Stimulated activated CD4-positive, alpha-beta T cell treated with anti-CD3 and anti-CD28 coated beads, Interleukin-12 subunit alpha, Interleukin-12 subunit beta, amount 100 ng/mL, for 4 hours (primary cell): ENCODE measurements around the gene JUN.
A peak's percentile ranks its signal among the peaks of the same experiment; 100 is the strongest.

ENCODE experiments used
- DNase-seq: peaks from one replicate; pipeline ENCODE4 v3.0.0-alpha.2; 2020

The JUN gene

DNA sequence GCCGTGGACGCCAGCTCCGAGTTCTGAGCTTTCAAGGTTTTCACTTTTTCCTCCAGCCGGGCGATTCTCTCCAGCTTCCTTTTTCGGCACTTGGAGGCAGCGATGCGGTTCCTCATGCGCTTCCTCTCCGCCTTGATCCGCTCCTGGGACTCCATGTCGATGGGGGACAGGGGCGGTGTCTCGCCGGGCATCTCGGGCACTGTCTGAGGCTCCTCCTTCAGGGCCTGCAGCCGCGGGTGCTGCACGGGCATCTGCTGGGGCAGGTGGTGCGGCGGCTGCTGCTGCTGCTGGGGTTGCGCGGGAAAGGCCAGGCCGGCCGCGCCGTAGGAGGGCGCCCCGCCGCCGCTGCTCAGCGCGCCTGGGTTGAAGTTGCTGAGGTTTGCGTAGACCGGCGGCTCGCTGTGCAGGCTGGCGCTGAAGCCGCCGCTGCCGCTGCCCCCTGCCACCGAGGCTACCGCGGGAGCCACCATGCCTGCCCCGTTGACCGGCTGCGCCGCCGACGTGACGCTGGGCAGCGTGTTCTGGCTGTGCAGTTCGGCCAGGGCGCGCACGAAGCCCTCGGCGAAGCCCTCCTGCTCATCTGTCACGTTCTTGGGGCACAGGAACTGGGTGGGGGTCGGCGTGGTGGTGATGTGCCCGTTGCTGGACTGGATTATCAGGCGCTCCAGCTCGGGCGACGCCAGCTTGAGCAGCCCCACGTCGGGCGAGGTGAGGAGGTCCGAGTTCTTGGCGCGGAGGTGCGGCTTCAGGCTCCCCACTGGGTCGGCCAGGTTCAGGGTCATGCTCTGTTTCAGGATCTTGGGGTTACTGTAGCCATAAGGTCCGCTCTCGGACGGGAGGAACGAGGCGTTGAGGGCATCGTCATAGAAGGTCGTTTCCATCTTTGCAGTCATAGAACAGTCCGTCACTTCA is 1.4 kb downstream of the JUN start:
- peak; percentile 55 for DNase-seq

DNA sequence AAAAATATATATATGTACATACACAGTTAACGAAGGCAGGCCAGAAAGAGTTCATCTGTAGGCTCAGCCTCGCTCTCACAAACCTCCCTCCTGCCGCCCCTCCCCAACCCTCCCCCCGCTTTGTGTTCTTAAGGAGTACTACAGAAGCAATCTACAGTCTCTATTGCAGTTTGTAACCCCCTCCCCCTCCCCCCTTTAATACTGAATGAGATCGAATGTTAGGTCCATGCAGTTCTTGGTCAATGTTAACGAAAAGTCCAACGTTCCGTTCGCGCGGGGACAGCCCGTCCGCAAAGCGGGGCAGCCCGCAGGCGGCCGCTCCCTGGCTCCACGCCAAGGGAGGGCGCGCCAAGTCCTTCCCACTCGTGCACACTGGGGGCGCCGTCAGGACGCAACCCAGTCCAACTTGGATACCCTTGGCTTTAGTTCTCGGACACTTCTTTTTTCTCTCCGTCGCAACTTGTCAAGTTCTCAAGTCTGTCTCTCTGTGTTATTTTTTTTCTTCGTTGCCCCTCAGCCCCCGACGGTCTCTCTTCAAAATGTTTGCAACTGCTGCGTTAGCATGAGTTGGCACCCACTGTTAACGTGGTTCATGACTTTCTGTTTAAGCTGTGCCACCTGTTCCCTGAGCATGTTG is 2.2 kb downstream of the JUN start:
- DNase-seq = peak; percentile 24

DNA sequence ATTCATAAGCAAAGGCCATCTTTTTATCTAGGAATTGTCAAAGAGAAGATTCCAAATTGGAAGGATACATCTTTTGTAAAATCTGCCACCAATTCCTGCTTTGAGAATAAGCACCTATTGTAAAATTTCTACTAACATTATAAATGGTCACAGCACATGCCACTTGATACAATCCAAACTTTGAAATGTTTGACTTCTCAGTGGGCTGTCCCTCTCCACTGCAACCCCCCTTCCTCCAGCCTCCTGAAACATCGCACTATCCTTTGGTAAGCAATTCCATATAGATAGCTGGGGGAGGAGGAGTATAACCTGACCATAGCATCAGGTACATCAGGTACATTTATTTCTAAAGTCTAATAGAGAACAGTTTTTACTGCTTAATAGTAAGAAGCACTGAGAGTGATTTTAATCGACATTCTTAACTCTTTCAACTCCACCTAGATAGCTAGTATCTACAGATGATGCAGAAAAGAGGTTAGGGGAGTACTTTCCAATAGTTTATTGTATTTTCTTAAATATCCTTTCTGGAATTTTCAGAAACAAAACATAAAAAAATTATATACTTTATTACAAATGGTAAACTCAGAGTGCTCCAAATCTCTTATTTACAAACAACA is 2.9 kb downstream of the JUN start:
- DNase-seq = no peak

- DNase-seq = no peak
Observed at GRCh38 chr1:58780411-58780810, 3.4 kb downstream of the JUN start.

DNA sequence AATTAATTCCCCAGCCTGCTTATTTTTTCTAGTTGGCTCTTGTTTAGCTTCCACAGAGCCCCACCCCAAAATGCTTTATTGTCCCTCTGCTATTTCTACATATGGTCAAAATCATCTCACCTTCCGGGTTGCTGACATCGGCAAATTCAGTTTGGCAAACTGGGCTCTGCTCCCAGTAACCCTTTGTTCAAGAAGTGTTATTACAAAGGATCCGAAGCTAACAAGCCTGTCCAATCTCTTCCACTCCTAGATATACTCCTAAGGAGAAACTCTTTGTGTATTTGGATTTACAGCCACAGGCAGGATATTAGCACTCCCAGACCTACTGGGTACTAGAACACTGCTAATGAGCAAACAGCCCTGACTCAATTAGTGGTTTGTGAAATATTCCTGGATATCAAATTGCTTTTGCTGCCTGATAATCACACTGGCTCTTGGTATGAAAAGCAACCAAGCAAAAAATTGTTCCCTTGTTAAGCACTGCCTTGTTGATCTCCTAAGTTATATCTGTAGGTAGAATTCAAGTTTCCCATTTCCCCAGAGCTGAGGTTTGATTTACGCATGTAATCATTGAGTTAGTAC is 4.0 kb downstream of the JUN start:
- no peak for DNase-seq

DNA sequence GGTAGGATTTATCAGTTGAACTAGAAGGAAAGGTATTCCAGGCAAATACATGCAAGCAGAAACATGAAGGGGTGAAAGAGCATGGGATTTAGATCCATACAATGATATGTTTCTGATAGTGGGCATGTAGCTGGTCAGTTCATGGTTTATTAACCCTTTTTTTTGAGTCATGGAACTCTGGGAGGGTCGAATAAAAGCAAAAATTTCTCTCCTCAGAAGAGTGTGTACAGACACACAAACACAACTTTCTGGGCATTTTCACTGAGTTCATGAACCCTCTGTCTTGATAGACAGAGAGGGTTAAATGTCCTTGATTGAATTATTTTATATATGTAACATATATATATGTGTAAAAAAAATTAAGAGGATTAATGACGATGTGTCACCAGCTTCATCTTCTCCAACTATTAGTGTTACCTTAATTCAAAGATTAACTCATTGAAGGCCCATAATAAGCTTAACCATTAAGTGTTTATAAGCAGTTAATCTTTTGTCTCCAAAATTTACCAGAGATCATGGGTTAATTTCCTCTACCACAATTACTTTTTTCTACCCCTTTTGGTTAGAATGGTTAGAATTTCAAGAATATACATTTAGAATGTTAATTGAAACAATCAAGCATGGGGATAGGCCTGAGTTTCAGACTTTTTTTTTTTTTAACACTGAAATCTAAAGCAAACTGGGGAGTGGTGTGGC is 4.6 kb downstream of the JUN start:
- DNase-seq = no peak

- DNase-seq = no peak
Observed at GRCh38 chr1:58778385-58779000, 5.4 kb downstream of the JUN start.

DNA sequence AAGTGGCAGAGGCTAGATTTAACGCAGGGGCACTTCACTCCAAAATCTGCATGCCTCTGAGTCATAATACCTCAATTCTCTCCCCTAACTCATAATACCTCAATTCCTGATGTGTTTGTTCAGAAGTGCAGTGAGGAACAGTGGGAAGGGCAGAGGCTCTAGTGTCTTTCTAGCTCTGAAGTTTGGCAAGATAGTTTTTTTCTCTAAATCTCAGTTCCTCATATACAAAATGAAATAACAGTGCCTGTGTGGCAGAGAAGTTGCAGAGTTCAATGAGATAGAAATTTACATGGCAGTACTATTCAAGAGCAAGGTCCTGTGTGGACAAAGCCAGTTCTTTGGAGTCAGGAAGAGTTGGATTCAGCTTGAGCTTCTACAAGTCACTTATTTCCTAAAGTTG is 9.8 kb downstream of the JUN start:
- DNase-seq = no peak

GRCh38 chr1:58773406-58773840 is 10.4 kb downstream of the JUN start:
- no peak for DNase-seq

GRCh38 chr1:58769809-58770320 is 14.0 kb downstream of the JUN start:
- DNase-seq = no peak

- peak; percentile 52 for DNase-seq
Observed at GRCh38 chr1:58768971-58769808, 14.7 kb downstream of the JUN start.

GRCh38 chr1:58768191-58768731 is 15.6 kb downstream of the JUN start:
- DNase-seq = no peak

DNA sequence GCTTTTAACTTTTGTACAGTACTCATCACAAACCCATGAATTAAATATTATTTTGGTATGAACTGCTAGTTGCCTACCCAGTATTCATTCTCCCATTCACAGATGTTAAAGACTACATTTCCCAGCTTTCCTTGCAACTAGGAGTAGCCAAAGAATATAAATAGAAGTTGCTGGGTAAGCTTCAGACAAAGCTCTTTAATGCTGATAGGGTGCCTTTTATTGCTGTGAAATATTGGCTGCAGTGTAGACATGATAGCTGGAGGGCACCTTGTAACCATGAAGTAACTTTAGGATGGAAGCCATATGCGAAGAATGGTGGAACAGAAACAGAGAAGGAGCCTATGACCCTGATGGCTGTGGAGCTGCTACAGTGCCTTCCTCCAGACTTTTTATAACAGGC is 16.7 kb downstream of the JUN start:
- no peak for DNase-seq

GRCh38 chr1:58765441-58765840 is 18.4 kb downstream of the JUN start:
- no peak for DNase-seq

- DNase-seq = no peak
Observed at GRCh38 chr1:58765006-58765405, 18.8 kb downstream of the JUN start.

- no peak for DNase-seq
Observed at GRCh38 chr1:58764294-58764978, 19.4 kb downstream of the JUN start.

GRCh38 chr1:58763214-58763613 is 20.6 kb downstream of the JUN start:
- no peak for DNase-seq

- no peak for DNase-seq
Observed at GRCh38 chr1:58762806-58763205, 21.0 kb downstream of the JUN start.

GRCh38 chr1:58755468-58755872 is 28.4 kb downstream of the JUN start:
- peak; percentile 33 for DNase-seq
